ENCODE measurements around the gene FAM50A. TPM values are rescaled to one million over a fixed set of nuclear protein-coding genes. Genes with fewer than 3 reads are reported as not detected.

Gene FAM50A
- total RNA-seq, 1 experiment from 2014 or later, result 57.4 TPM

GRCh38 chrX:154470434-154470833 is 26.5 kb downstream of the FAM50A start:
- H2BK12ac ChIP-seq (ENCODE audit: insufficient read length, low read depth, low read length), result no peak overlapping the region
- no peak overlapping the region for H4K5ac ChIP-seq (ENCODE audit: insufficient read length, low read depth, low read length)
- H2AFZ ChIP-seq (ENCODE audit: low read length), result no peak overlapping the region
- no peak overlapping the region for H4K8ac ChIP-seq (replicated peaks; ENCODE audit: insufficient read length, low read depth, low read length)
- H3K27ac ChIP-seq (ENCODE audit: insufficient read length, low read depth, low read length), result no peak overlapping the region
- no peaks in the 10 kb centered on the region for H3K79me2 ChIP-seq (ENCODE audit: insufficient read depth, low read length)
- Mint-ChIP-seq H3K4me1 (no peaks in the 10 kb centered on the region), H3K27me3 (ENCODE audit: low read depth) (peaks cover under 1% of the 10 kb centered on the region; the same call in 1 of the 2 replicates), H3K36me3 (ENCODE audit: insufficient read depth in 1 of 3, low read depth in 3 of 3) (peaks cover 16 to 62% (median 58%) of the 10 kb centered on the region in 3 experiments), H3K4me3 (no peak overlapping the region), H3K9me3 (peaks cover 56 to 86% of the 10 kb centered on the region in 2 experiments), H3K27ac (no peak overlapping the region)
- H2BK20ac ChIP-seq (ENCODE audit: low read depth, low read length, poor library complexity, severe bottlenecking), result no peak overlapping the region
- no peak overlapping the region for H4K91ac ChIP-seq (ENCODE audit: insufficient read length, low read depth, low read length)
- H3T11ph ChIP-seq (ENCODE audit: low read length), result no peak overlapping the region
- no peak overlapping the region for H3K23ac ChIP-seq (ENCODE audit: insufficient read length, low read depth, low read length)
- no peak overlapping the region for H3K56ac ChIP-seq (ENCODE audit: insufficient read length, low read depth, low read length)
- no peak overlapping the region for H3K4me2 ChIP-seq (ENCODE audit: insufficient read depth, insufficient read length, low read length)
- H3K14ac ChIP-seq (ENCODE audit: insufficient read depth, low read length), result no peak overlapping the region
- no peak overlapping the region for H2AK5ac ChIP-seq (ENCODE audit: insufficient read length, low read length)
- no peaks in the 10 kb centered on the region for H3K4me1 ChIP-seq (ENCODE audit: insufficient read depth, low read length)
- H2BK120ac ChIP-seq (ENCODE audit: low read depth, low read length, poor library complexity, severe bottlenecking), result no peak overlapping the region
- no peaks in the 10 kb centered on the region for H3K27me3 ChIP-seq (ENCODE audit: insufficient read depth, low read length)
- no peak overlapping the region for H3K9ac ChIP-seq (ENCODE audit: extremely low read depth, insufficient read length, low read length)
- DNase-seq, result no peak
- WGBS (ENCODE audit: extremely low coverage, insufficient read length, low lambda C conversion rate), result no CpG with 5 or more reads among the region's 14 CpGs
- H3K79me1 ChIP-seq (ENCODE audit: insufficient read depth, low read depth, low read length, poor library complexity, severe bottlenecking), result no peaks in the 10 kb centered on the region
- no peak overlapping the region for H2BK15ac ChIP-seq (ENCODE audit: low read depth, low read length)
- H2BK5ac ChIP-seq (ENCODE audit: insufficient read length, low read length), result no peak overlapping the region
- H3K23me2 ChIP-seq (ENCODE audit: insufficient read length, low read depth, low read length, poor library complexity, severe bottlenecking), result no peaks in the 10 kb centered on the region
- H4K20me1 ChIP-seq (ENCODE audit: control insufficient read depth, insufficient read depth, insufficient read length), result no peaks in the 10 kb centered on the region
- peaks cover 22% of the 10 kb centered on the region for H3K9me3 ChIP-seq (ENCODE audit: control insufficient read depth, low read depth, low read length)
- no peak overlapping the region for H3K4ac ChIP-seq (ENCODE audit: low read depth, low read length)
- no peak for TF ChIP-seq CTCF (conservative IDR thresholded peaks at IDR 0.05)
- no peak overlapping the region for H3K18ac ChIP-seq (ENCODE audit: insufficient read length, low read depth, low read length)
